SIG-M5 (cell line): ENCODE data around the gene MRPL46.
"Not testable (repeated sequence)": the region's sequence is repeated elsewhere in the genome, so short reads cannot be mapped to it uniquely, and the experiment has no call there.

Source experiments
- DNase-seq: peaks from one replicate; lab custom pipeline; 2025; lab: John Stamatoyannopoulos, UW

The MRPL46 gene

DNA sequence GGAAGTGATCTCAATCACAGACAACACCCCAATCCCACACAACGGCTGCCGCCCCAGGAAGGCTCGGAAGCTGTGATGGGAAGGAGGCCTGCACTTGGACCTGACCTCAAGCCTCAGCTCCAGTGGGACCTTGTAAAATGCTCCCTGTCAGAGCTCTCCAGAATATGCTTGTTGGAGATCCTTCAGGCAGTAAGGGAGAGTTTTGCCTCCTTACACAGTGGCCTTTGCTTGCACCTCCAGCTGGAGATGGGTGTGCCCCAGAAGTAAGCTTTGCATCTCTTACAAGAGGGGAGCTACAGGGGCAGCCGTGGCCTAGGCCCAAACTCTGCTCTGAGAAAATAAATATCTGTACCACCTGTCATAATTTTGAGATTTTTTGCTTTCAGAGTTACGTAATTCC, 10.7 kb upstream of the MRPL46 start:
- no peak for DNase-seq

- no peak for DNase-seq
Observed at GRCh38 chr15:88477126-88477525, 9.9 kb upstream of the MRPL46 start.

DNA sequence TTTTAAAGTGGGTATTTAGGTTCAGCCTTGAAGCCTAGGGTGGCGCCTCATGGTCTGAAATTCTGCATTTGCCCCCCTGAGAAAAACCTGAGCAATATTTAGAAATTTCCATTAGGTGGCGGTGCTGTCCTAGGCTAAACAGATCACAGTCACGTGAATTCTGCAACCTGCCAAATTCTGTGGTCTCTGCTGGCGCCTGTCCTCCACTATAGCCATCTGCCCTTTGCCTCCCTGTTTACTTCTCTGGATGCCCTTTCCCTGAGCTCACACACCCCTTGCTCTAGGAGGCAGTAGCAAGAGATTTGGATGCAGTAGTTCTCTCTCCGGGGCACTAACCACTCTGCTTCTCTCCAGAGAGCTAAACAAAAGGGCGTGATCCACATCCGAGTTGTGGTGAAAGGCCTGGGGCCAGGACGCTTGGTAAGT, 9.5 kb upstream of the MRPL46 start:
- no peak for DNase-seq

- DNase-seq, result not testable (repeated sequence)
Observed at GRCh38 chr15:88473661-88474293, 6.6 kb upstream of the MRPL46 start.

- DNase-seq, result no peak
Observed at GRCh38 chr15:88472225-88472624, 5.0 kb upstream of the MRPL46 start.

- DNase-seq, result no peak
Observed at GRCh38 chr15:88470625-88471372, 3.6 kb upstream of the MRPL46 start.

DNA sequence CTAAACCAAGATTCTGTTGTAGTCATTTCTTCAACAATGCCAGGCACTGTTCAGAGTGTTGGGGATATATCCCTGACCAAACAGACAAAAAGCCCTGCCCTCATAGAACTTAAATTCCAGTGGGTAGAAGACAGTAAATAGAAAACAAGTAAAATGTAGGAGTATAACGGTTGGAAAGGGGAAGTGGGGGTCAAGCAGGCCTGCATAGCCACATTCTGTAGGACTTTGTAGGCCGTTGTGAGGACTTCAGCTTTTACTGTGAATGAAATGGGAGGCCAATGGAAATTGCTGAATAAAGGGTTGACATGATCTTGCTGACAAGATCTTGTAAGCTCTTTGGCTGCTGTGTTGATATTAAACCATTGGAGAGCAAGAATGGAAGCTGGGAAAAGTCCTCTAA, 2.1 kb upstream of the MRPL46 start:
- no peak for DNase-seq

DNA sequence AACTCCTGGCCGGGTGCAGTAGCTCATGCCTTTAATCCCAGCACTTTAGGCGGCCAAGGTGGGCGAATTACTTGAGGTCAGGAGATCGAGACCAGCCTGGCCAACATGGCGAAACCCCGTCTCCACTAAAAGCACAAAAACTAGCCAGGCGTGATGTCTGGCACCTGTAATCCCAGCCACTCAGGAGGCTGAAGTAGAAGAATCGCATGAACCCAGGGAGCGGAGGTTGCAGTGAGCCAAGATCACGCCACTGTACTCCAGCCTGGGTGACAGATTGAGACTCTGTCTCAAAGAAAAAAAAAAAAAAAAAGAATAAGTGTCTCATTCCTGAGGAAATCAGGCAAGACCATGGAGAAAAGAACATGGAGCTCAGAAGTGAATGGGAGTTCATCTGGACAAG, 1.5 kb upstream of the MRPL46 start:
- not testable (repeated sequence) for DNase-seq

- no peak for DNase-seq
Observed at GRCh38 chr15:88467935-88468528, 844 bp upstream of the MRPL46 start.

DNA sequence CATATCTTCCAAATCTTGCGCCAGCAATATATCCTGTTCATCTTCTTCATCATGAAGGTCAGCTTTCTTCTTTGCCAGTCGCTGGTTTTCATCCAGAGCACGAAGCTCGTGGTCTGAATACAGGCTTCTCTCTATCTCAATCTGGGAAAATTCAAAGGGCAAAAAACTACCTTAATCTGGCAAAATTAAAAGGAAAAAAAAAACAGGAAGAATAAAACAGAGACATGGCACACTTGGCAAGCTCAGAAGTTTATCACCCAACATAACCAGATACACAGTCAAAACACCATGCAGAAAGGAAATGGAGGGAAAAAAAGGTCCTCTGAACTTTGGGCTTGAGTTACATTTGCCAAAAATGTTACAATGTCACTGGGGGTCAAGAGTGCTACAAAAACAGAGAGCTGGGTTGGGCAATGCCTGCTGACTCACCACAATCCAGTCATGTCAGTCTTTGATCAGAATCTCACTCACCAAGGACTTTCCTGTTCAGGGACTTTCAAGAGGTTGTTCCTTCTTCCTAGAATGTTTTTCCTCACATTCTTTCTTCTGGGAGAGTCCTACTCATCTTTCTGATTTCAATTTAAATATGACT, 1.5 kb downstream of the MRPL46 start:
- DNase-seq, result no peak

- DNase-seq, result no peak
Observed at GRCh38 chr15:88463870-88464532, 3.2 kb downstream of the MRPL46 start.

GRCh38 chr15:88456733-88457132, 10.5 kb downstream of the MRPL46 start:
- no peak for DNase-seq

GRCh38 chr15:88454867-88455810, 12.0 kb downstream of the MRPL46 start:
- DNase-seq, result no peak

DNA sequence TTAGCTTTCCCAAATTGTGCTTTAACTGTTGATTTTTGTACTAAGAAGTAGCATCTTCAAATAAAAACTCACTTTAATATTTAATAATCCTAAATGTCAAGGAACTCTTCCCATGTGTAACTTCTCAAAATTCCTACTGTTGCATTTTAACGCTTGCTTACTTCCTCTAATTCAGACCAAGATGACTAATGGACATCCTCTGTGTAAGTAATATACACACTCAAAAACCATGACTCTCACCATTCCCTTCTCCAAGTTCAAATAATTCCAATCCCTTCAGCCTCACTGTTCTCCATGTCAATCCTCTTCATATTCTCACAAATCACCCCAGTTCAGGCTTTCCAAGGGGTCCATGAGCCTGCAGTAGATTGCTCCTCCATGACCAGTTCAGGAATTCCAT, 13.0 kb downstream of the MRPL46 start:
- DNase-seq, result no peak

GRCh38 chr15:88453651-88454050, 13.5 kb downstream of the MRPL46 start:
- no peak for DNase-seq

- no peak for DNase-seq
Observed at GRCh38 chr15:88450125-88450798, 16.9 kb downstream of the MRPL46 start.

GRCh38 chr15:88449581-88449980, 17.6 kb downstream of the MRPL46 start:
- no peak for DNase-seq

- DNase-seq, result no peak
Observed at GRCh38 chr15:88448991-88449461, 18.2 kb downstream of the MRPL46 start.

GRCh38 chr15:88447741-88448140, 19.4 kb downstream of the MRPL46 start:
- DNase-seq, result no peak

GRCh38 chr15:88447206-88447605, 20.0 kb downstream of the MRPL46 start:
- DNase-seq, result no peak
